ENCODE data around the gene PCARE. TPM values are rescaled to one million over a fixed set of nuclear protein-coding genes. Genes with fewer than 3 reads are reported as not detected.

PCARE gene
- total and polyA plus RNA-seq, 4 donors: not detected

DNA sequence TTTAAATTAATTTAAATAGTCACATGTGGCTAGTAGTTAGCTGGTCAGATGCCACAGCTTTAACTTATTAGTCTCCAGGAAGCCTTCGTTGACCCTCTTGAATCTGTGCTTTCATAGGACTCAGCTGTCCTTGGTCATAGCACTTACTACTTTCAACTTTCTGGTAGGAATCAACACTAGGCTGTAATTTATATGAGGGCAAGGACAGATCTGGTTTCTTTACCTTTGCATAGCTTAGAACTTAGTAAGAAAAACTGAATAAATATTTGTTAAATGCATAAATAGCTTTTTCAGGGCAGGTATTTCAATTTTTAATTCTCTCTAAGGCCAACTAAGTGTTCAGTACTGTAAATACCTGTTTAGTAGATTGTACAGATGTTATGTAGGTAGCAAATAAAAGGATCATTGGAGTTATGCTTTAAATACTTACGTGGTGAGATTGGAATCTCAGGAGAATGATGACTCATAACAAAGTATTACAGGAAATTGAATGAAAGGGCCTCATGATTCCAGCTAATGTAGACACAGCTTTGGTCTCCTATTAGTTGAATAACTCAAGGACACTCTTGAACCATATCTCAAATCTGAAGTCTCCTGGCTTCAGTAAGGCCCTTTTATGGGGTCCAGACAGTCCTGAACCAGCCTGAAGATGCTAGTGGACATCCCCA, 43.4 kb upstream of the PCARE start:
- 88% methylated on average over 2 of the region's 2 CpGs for WGBS
- DNase-seq (ENCODE audit: low spot score): no peak
- Histone ChIP-seq H3K9ac (ENCODE audit: low read depth in 1 of 2, low read length in 2 of 2) (no peak overlapping the region), H3K4me3 (ENCODE audit: low read depth in 1 of 3, low read length in 3 of 3) (no peak overlapping the region), H3K4me1 (ENCODE audit: control insufficient read depth in 4 of 4, insufficient read depth in 4 of 4, low read length in 3 of 4) (peaks cover 0 to 10% (median 6%) of the 10 kb centered on the region in 4 donors), H3K36me3 (ENCODE audit: control insufficient read depth in 4 of 4, insufficient read depth in 3 of 4, low read depth in 1 of 4, low read length in 3 of 4) (no peaks in the 10 kb centered on the region), H3K27me3 (ENCODE audit: control insufficient read depth in 4 of 4, insufficient read depth in 4 of 4, low read length in 3 of 4) (peaks cover 0 to 8% (median 2%) of the 10 kb centered on the region in 4 donors), H3K9me3 (ENCODE audit: control insufficient read depth in 4 of 4, low read length in 3 of 4) (no peaks in the 10 kb centered on the region), H3K27ac (ENCODE audit: low read depth in 1 of 2, low read length in 2 of 2) (no peak overlapping the region)
- no peak for TF ChIP-seq ATF3 (IDR thresholded peaks at IDR 0.05)
- no peak for TF ChIP-seq REST (IDR thresholded peaks at IDR 0.05)
- no peak for TF ChIP-seq RXRA (IDR thresholded peaks at IDR 0.05)
- TF ChIP-seq FOXA2 (IDR thresholded peaks at IDR 0.05): no peak
- no peak for TF ChIP-seq HNF4A (conservative IDR thresholded peaks at IDR 0.05)
- no peak for TF ChIP-seq HNF4G (IDR thresholded peaks at IDR 0.05)
- TF ChIP-seq EGR1 (IDR thresholded peaks at IDR 0.05; ENCODE audit: low read depth in 2 of 2): no peak
- TF ChIP-seq, protein P1, sequence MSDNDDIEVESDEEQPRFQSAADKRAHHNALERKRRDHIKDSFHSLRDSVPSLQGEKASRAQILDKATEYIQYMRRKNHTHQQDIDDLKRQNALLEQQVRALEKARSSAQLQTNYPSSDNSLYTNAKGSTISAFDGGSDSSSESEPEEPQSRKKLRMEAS (IDR thresholded peaks at IDR 0.05): no peak
- no peak for TF ChIP-seq FOXA1 (IDR thresholded peaks at IDR 0.05)
- no peak for TF ChIP-seq GABPA (IDR thresholded peaks at IDR 0.05 in 1 of 2, conservative IDR thresholded peaks at IDR 0.05 in 1 of 2)

DNA sequence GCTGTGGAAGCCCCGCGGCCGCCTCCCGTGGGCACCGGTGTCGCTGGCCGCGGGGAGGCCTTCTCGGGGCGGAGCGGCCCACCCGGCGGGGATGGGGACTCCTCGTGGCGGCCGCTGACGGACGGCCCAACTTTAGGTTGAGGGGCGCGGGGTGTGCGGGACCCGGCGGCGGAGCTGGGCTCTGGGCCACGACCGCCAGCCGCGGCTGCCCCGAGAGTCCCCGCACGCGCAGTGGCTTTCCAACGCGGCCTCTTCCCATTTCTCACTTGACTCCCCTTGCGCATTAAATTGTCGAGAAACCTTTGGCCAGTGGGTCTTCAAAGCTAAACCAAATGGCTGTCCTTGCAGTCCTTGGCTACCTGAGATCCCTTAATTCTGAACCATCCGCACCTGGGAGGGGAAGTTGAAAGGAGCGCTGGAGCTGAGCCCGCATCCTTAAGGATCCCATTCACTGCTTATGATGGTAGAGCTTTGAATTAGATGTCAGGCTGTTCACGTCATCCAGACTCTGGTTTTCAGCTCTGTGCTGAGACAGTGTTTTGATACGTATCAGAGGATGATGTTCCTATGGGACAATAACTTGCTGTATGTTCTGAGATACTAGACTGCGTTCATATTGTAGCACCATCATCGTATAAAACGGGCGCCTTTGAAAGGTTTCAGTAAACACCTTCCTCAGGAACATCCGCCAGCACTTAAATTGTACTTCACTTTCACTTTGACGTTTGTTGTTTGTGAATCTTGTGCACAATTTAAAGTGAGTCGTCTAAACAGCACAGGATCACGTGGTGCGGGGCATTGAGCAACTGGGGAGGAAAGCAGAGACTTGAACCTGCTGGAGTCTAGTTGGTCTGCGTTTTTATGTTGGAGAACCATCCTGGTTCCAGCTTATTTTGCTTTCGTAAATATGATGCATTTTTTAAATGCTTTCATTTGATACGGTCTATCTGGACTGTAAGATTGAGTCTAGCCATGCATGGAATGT, 41.8 kb upstream of the PCARE start:
- peak overlapping the region; percentile 59 to 92 (median 70) for H3K4me3 ChIP-seq (ENCODE audit: low read depth in 1 of 3, low read length in 3 of 3)
- no peaks in the 10 kb centered on the region for H3K9me3 ChIP-seq (ENCODE audit: control insufficient read depth in 4 of 4, low read length in 3 of 4)
- peak overlapping the region in 1 of 2 donors; percentile 66 for H3K9ac ChIP-seq (ENCODE audit: low read depth in 1 of 2, low read length in 2 of 2)
- TF ChIP-seq ZBTB33 (IDR thresholded peaks at IDR 0.05) (no peak), YY1 (IDR thresholded peaks at IDR 0.05) (peak; percentile 40), RXRA (IDR thresholded peaks at IDR 0.05) (peak in 1 of 2 donors; percentile 31)
- DNase-seq (ENCODE audit: low spot score): no peak
- H3K27ac ChIP-seq (ENCODE audit: low read depth in 1 of 2, low read length in 2 of 2): peak overlapping the region; percentile 57 to 66
- no peaks in the 10 kb centered on the region for H3K36me3 ChIP-seq (ENCODE audit: control insufficient read depth in 4 of 4, insufficient read depth in 3 of 4, low read depth in 1 of 4, low read length in 3 of 4)
- peaks cover 0 to 8% (median 2%) of the 10 kb centered on the region in 4 donors for H3K27me3 ChIP-seq (ENCODE audit: control insufficient read depth in 4 of 4, insufficient read depth in 4 of 4, low read length in 3 of 4)
- 5% methylated on average over 53 of the region's 53 CpGs for whole genome bisulfite sequencing
- H3K4me1 ChIP-seq (ENCODE audit: control insufficient read depth in 4 of 4, insufficient read depth in 4 of 4, low read length in 3 of 4): peaks cover 0 to 10% (median 6%) of the 10 kb centered on the region in 4 donors
